CD4-positive, alpha-beta T cell treated with Interleukin-4 for 1 hour (primary cell): ENCODE data around the gene SIPA1L3.
A peak's percentile ranks its signal among the peaks of the same experiment; 100 is the strongest.

Experiments
- DNase-seq, 2 donors: peaks; one replicate each; pipeline ENCODE4 v3.0.0-alpha.2; 2020 to 2022

Gene SIPA1L3

DNA sequence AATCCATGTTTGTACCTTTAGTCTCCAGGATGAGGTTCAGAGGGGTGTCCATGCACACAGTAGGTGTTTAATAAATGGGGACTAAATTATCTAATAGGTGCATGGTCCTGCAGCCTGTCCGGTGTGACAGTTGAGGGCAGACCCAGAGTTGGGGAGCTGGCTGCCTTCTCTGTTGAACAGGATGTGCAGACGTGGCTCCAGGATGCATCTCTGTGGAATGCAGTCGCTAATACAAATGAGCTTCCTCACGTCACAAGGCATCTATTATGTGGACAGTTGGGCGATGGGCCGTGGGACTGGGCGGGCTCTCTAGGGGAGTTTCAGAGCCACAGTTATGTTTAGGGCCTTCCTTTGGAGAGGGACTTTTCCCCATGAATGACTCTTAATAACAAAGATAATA lies 71.0 kb downstream of the SIPA1L3 start:
- peak in 1 of 2 donors; percentile 14 for DNase-seq

DNA sequence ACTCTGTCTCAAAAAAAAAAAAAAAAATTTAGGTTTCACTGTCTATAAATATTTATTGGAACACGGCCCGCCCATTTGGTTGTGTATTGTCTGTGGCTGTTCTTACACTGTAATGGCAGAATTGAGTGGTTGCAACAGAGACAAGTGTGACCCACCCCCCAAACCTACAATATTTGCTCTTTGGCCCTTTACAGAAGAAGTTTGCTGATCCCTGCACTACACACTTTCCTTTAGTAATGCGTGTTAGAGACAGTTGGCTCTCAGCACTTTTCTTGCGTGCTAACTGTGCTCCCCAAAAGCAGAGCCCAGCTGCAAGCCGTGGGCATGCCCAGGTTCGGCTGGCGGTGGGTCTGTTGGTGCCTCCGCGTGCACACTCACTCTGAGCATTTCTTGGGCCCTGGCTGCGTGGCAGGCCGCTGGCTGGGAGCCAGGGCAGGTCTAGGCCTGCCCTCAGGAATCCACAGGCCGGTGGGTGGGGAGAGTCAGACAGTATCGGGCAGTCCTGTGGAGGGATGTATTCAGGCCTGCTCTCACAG lies 72.6 kb downstream of the SIPA1L3 start:
- DNase-seq, result no peak

DNA sequence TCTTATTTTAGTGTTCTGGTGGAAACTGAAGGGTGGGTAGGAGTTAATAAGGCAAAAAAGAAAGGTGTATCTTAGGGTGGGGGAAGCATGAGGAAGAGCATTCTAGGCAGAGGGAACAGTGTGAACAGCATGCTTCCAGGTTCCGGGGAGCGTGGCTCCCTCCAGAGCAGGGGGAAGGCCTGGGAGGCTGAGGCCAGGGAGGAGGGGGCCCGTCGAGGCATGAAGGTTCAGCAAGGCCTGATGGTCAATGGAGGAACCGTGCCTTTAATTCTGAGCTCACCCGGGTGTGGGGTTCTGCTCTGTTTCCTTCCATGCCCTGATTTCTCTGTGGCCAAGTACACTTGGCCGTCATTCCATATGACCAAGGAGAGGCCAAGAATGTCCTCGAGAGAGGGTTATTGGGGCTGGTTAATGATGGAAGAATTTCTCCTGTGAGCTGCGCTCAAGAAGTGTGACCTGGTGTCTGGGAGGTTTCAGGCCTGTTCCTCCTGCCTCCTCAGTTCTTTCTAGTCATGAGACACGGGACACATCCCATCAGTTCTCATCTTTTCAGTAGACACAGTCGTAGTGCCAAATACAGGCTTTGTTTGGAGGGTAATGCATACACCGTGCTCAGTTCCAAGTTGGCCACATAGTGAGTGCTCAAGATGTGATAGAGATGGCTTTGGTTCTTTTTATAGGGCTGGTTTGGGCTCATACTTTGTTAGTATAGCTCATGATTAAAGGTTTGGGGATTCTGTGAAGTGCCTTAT lies 73.6 kb downstream of the SIPA1L3 start:
- no peak for DNase-seq

DNA sequence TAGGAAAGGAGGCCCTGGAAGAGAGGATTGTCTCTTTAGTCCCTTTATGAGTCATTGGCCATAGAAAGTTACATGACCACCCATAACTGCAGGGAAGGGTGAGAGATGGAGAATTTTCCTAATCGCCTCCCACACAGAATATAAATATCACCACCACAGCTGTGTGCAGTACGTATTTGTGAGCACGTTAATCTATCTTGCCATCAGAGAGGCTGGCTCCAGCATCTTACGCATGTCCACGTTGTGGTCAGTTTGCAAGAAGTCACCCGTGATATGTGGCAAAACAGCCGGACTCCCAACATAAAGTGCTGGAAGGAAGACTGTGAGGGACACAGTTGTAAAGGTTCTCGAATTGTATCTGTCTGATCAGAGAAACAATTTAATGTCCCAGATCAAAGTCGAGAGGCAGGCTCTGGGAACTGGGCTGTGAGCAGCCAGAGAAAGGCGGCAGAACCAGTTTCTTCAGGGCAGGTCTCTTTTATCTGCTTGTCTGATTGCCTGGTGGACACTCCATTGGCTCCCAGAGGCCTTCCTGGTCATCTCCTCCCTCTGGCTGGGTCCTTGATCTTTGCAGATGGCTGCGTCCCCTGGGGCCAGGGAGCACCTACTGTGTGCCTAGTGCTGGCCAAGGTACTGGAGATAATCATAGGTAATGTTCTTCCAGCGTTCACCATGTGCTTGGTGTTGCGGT lies 74.9 kb downstream of the SIPA1L3 start:
- no peak for DNase-seq

DNA sequence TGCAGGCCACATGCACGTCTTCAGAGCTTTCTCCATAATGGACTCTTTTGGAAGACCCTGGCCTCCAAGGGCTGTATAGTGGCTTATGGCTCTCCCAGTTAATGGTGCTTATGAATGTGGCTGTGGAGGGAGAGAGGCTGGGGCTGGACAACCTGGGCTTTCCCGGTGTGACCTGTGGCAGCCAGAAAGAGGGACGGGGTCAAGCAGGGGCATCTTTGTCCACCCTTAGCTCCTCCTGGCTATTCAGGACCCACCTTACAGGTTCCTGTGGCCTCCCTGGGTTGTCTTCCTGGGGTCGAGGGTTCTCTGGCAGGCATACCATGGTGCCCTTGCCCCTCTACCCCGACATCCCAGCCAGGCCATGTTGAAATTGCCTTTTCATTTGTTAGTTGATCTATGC lies 75.6 kb downstream of the SIPA1L3 start:
- no peak for DNase-seq

DNA sequence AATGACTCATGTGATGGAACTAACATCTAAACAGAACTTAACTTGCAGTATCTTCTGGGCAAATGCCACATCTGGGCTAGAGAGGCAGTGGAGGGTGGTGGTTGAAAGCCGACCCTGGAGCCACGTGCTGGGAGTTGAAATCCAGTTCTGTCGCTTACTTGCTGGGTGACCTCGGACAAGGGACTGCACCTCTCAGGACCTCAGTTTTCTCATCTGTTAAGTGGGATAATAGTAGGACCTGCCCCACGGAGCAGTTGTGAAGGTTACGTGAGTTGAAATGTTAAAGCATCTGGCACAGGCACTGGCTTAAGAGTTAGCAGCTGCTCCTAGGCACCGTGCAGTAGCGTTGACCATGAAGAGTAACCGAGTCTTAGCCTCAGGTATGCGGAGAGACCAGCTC lies 76.1 kb downstream of the SIPA1L3 start:
- DNase-seq, result no peak

DNA sequence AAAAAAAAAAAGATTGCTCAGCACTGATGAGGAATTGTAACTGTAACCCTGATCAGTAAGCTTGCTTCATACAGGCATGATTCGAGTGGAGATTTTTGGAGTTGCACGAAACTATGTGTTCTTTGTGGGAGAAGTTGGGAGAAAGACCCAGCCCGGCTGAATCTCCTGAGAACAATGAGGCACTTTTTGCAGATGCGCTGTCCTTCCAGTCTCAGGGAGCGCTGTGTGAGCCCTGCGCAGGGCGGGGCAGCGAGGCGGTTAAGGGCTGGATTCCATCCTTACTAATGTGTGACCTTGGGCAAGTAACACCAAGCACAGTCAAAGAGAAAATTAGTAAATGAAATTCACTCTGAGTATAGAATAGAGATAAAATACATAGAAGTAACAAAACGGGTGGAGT lies 76.9 kb downstream of the SIPA1L3 start:
- no peak for DNase-seq

DNA sequence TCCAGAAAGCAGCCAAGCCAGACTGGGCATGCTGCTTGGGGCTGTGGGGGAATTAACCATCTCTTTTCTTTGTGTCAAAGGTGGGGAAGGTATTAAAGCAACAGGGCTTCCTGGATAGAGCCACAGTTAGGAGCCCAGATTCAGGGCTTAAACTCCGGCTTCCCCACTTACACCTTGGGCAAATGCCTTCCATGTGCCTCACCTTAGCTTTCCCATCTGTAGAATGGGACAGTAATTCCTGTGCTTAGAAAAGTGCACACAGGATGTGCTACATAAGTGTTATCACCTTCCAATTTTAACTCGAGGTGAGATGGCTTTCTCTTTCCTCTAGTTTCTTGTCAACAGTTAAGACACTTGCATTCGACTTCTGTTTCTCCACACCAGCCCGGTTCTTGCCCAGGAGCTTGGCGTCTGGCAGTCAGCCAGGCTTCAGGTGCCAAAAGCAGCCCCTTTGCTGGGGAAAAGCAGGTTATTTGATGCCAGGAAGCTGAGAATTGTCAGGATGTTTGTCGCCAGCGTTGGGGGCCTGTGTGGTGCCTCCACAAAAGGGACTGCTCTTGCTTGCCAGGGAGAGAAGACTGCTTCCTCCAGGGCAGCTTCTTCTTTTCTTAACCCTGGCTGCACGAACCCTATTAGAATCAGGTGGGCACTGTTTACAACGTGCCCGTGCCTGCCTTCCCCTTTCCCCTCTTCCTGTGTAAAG lies 79.2 kb downstream of the SIPA1L3 start:
- no peak for DNase-seq

DNA sequence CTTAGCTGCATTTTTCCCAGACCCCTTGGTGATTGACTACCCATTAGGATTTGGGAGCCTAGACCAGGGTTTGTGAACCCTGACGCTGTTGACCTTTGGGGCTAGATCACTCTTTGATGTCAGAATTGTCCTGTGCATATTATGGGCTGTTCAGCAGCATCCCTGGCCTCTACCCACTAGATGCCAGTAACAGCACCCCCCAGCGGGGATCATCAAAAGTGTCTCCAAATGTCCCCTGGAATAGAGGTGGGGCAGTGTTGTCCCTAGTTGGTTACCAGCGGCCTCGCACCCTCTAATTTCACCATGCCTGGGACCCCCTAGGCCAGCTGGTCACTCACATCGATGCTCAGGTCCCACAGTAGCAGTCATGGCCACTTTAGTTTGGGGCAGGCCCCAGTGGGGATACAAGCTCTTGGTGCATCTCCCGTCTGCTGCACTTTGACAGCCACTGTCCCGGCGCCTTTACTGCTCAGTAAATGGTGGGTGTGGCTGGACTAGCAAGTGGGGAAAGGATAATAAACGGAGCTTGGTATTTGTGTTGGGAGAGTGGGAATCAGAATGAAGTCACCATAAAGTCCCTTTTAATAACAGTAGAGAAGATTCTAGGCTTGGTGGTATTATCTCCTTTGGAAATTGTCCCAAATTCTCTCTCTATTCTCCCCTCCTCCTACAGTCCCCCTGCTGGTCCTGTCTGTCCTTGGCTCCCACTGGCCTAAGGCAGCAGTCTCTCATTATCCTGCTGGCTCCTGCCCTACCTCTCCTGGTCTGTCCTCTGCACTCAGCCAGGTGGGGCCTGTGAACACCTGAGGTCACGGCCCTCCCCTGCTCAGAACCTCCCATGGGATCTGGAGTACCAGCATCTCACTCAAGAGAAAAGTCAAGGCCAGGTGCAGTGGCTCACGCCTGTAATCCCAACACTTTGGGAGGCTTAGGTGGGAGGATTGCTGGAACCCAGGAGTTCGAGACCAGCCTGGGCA lies 80.6 kb downstream of the SIPA1L3 start:
- DNase-seq, result no peak

DNA sequence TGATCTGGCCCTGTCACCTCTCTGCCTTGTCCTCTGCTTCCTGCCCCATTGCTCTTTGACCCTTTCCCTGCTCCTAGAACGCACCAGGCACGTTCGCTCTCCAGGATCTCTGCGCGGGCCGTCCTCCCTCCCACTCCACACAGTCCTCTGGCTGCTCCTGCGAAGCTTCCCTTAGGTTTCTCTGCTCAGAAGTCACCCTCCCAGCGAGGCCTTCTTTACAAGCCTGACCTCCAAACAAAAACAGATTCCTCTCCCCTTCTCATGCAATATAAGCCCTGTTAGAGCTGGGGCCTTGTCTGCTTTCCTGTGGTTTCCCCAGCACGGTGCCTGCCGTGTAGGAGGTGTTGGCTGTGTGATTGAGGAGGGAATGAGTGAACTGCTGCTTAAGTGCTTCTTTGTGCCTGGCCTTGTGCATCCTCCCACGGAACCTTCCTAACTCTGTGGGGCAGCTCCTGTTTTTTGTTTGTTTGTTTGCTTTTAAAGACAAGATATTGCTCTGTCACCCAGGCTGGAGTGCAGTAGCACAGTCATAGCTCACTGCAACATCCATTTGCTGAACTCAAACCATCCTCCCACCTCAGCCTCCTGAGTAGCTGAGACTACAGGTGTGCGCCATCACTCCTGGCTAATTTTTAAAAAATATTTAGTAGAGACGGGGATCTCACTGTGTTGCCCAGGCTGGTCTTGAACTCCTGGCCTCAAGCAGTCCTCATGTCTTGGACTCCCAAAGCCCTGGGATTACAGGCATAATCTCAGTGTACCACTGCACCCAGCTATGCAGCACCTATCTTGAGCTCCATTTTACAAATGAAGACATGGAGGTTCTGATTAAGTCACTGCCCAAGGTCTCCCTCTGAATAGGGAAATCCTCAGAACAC lies 82.0 kb downstream of the SIPA1L3 start:
- no peak for DNase-seq

DNA sequence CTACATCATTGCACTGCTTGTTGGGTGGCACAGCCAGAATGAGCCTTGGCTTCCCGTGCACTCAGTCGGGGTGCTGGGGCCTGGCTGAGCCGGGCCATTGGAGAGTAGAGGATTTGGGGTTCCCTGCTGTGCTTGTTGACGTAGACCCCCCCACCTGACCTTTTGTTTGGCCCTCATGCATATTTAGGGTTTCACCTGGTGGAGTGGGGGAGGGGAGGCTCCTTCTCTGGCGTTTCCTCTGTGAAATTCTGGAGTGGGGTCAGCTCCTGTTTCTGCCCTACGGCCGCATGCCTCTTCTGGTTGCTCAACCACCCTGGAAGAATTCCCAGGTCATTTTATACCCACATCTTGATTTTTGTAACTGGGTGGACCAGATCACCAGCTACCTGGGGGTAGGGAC lies 82.8 kb downstream of the SIPA1L3 start:
- no peak for DNase-seq

DNA sequence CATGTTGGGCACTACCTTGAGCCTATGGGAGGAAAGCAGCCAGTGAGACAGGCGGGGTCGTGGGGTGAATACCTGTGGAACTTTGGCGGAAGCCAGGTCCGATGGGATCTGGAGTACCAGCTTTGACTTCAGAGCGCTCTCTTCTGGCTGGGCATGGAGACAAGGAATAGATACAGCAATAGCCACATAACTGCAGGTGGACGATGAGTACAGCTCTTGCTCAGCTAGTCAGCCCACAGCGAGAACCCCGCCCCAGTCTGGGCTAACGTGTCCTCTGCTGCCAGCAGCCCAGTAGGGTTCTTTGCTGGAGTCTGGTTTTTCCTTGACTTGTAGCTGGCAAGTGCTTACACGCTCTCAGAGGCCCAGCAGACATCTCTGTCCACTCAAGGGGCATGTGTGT lies 83.4 kb downstream of the SIPA1L3 start:
- DNase-seq, result no peak

DNA sequence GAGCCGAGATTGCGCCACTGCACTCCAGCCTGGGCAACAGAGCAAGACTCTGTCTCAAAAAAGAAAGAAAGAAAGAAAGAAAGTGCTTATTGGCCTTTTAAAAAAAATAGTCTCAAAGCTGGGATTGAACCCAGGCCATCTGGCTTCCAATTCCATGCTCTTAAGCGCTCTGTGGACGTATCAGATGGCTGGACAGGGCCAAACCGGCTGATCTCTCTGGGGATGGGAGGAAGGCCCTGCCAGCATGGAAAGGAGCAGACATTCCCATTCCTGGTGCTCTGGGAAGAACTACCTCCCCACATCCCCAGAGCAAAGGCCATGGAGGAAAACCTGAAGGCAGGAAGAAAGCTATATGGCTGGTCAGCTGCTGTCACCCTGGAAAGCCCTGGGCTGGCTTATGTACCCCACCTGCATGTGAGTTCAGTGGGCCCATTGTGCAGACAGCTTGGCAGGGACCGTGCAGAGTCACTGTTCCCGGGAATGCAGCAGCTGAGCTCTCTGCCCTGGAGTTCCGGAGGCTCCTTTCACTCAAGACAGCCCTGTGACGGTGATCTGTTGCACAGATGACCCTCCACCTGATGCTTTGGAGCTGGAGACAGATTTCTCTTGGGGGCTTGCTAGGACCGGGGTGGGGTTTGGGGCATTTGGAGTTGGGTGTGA lies 84.3 kb downstream of the SIPA1L3 start:
- no peak for DNase-seq

DNA sequence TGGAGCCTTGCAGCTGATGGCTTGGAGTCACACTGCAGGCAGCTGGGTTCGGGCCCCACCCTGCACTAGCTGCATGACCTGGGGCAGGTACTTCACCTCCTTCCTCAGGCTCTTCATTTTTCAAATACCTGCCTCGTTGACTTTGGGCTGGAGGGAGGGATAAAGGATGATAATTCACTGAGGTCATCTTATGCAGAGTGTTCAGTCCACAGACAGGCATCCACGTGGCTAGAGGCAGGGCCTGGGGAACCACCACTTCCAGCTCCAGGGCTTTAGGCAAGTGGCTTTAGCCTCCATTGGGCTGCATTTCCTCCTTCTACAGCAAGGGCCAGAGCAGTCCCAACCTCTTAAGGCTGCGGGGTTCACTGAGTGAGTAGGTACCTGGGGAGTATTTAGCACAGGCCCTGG lies 84.8 kb downstream of the SIPA1L3 start:
- no peak for DNase-seq

DNA sequence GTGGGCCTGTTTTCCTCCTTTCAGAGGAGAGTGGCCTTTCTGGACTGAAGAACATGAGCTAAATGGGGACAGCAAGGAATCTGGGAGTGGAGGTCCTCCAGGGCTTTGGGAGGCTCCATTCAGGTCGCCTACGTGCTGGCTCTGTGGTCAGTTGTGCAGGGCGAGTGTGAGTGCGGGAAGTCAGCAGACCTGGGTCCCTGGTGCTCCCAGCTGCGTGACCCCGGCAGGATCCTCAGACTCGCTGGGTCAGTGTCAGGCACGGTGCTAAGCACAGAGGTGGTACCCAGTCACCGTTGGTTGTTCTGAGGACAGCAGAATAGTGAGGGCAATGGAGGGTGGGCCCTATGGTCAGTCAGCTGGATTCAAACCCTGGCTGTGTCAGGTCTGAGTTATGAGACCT lies 85.8 kb downstream of the SIPA1L3 start:
- DNase-seq, result no peak

DNA sequence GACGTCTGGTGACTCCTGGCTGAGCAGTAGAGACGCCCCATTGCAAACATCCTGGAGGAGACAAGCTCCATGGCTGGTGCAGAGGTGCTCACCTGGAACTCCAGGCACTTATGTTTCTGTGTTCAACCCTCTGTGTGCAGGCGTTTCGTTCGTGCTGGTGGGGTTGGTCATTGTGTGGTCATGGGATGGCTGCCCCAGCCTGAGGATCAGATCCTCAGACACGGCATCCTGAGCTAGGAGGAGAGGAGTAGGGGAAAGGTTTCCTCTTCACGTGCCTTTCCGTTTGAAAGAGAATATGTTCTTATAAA lies 87.8 kb downstream of the SIPA1L3 start:
- no peak for DNase-seq

DNA sequence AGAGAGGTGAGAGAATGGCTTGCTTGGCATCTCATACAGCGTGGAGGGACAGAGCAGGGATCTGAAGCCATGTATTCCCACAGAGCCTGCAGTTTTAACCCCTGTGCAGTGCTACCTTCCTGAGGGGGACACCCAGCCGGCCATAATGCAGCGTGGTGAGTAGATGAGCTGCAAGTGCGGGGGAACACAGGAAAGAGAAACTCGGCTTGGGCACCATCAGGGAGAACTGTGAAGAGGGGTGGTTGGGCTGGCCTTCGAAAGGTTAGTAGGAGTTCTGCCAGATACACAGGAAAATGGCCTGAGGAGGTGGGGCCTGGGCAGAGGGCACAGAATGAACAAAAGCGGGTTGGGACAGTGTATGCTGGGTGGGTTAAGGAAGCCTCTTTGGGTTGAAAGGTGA lies 88.3 kb downstream of the SIPA1L3 start:
- DNase-seq, result no peak

DNA sequence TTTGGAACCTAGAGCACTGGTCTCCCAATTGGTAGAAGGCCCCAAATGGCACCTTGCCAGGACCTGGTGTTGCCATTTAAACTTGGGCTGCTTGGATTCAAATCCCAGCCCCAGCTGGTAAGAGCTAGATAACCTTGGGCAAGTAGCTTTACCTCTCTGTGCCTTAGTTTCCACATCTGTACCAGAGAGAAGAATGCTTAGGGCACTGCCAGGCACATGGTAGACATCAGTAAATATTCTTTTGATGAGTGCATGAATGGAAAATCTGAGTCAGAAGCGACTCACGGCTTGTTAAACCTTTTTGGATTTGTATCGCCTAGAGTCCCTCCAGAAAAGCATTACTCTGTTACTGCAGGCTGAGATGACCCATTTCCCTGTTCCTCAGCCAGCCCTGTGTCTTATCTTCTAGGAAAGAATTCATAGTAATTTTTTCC lies 90.9 kb downstream of the SIPA1L3 start:
- no peak for DNase-seq

DNA sequence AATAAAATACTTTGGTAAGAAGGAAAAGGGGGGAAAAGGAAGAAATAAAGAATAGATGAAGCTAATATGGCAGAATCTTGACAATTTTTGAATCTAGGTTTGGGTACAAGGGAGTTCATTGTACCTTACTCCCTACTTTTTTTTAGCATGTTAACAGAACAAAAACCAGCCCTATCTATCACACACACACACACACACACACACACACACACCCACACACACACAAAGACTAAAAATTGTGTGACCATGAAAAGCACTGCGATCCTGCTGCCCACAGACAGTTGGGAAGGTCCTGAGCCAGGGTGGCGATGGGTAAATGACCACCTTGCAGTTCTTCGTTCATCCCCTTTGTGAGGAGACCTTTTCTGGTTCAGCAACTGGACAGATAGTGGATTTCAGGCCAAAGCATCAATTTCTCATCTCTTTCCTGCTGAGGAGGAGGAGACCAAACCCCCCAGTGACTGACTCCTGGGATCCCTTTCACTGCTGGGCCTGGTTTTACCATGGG lies 91.8 kb downstream of the SIPA1L3 start:
- no peak for DNase-seq

DNA sequence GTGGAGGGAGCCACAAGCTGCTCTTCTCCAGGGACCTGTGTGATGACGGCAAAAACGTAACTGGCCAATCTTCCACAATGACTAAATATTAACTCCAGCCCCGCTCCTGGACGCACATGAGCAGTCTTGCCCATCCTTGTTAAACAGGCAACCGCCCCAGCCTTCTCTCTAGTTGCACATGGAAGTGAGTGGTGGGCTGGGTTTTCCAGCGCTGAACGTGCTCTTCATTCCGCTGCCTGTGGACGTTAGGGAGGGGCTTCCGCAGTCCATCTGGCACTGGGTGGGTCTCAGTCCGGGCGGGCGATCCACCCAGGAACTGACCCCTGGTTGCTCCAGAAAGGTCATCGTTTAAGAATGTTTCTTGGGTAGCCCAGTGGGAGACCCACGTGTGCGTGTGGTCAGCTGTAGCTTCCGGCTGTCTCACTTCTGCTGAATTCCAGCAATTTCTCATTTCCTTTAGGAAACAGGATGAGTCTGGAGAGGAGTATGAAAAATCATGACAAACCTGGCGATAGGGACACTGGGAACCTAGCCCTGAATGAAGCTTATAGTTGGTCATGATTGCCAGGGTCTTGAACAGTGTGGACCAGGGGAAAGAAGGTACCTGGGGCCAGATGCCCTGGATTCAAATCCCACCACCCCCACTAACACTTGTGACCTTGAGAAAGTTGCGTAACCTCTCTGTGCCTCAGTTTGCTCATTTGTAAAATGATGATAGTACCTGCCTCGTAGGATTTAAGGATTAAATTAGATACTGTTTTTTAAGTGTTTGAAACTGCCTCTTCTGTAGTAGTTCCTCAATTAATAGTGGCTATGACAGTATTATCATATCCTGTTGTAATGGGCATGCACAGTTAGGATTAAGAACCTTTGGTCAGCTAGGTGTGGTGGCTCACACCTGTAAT lies 92.6 kb downstream of the SIPA1L3 start:
- DNase-seq, result no peak
